Right lobe of liver (tissue), 4 donors: ENCODE data around the gene CSNK1D.

Experiments used
- CTCF ChIP-seq, 4 donors: fragments of 200-600 bp in 3 of 4; fragments of 450-650 bp in 1 of 4; IDR thresholded peaks; one replicate each; pipeline versions ENCODE4 v1.5.1 to v1.8.0; 2016 to 2022; ENCODE audit warnings: antibody characterized with exemption in 4 of 4, mild to moderate bottlenecking in 2 of 4
- POLR2A ChIP-seq: fragments of 450-650 bp; IDR thresholded peaks from one replicate; pipeline ENCODE4 v1.6.1; 2017; ENCODE audit warnings: antibody characterized with exemption, mild to moderate bottlenecking
- donor health status: DM: no; HTN: no; CAD: no.
- donor health status: DM: no; HTN: no; CAD: no.
- donor health status: DM: no; HTN: yes; CAD: no.

- TF ChIP-seq CTCF (IDR thresholded peaks at IDR 0.05) (no peak), POLR2A (no peak)
Observed at GRCh38 chr17:82242698-82242976, 30.9 kb downstream of the CSNK1D start.
